Ovary (tissue), 3 donors: ENCODE results near the gene SEPTIN5.

Experiments used
- CTCF ChIP-seq, 3 donors: fragments of 450-650 bp in 2 of 3; fragments of 200-600 bp in 1 of 3; IDR thresholded peaks; one replicate each; pipeline versions ENCODE4 v1.5.1 to v1.8.0; 2016 to 2022; ENCODE audit warnings: antibody characterized with exemption in 3 of 3, mild to moderate bottlenecking in 1 of 3
- POLR2A ChIP-seq: fragments of 450-650 bp; IDR thresholded peaks from one replicate; pipeline ENCODE4 v1.6.1; 2017; ENCODE audit warnings: antibody characterized with exemption, mild to moderate bottlenecking, moderate library complexity
- donor health status: DM: no; HTN: no; CAD: no.

DNA sequence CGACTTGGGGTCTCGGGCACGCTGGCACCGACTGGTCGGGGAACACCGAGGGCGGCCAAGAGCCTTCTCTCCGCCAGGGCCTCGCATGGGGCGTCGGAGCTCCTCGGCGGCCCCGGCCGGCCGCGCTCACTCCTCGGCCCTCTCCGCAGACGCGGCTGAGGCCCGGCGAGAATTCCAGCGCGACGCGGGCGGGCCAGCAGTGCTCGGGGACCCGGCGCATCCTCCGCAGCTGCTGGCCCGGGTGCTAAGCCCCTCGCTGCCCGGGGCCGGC is 51.9 kb downstream of the SEPTIN5 start:
- TF ChIP-seq CTCF (IDR thresholded peaks at IDR 0.05) (no peak), POLR2A (no peak)
